ENCODE data around the gene SLC20A1.
A peak's percentile ranks its signal among the peaks of the same experiment; 100 is the strongest.

SLC20A1 gene

GRCh38 chr2:112623913-112624777 is 21.6 kb upstream of the SLC20A1 start:
- Histone ChIP-seq H3K36me3 (replicated peaks) (no peaks in the 10 kb centered on the region), H3K27me3 (replicated peaks) (no peaks in the 10 kb centered on the region), H3K4me3 (ENCODE audit: low read depth, low read length) (no peak overlapping the region), H3K27ac (peak overlapping the region; percentile 94)
- TF ChIP-seq, protein P1, sequence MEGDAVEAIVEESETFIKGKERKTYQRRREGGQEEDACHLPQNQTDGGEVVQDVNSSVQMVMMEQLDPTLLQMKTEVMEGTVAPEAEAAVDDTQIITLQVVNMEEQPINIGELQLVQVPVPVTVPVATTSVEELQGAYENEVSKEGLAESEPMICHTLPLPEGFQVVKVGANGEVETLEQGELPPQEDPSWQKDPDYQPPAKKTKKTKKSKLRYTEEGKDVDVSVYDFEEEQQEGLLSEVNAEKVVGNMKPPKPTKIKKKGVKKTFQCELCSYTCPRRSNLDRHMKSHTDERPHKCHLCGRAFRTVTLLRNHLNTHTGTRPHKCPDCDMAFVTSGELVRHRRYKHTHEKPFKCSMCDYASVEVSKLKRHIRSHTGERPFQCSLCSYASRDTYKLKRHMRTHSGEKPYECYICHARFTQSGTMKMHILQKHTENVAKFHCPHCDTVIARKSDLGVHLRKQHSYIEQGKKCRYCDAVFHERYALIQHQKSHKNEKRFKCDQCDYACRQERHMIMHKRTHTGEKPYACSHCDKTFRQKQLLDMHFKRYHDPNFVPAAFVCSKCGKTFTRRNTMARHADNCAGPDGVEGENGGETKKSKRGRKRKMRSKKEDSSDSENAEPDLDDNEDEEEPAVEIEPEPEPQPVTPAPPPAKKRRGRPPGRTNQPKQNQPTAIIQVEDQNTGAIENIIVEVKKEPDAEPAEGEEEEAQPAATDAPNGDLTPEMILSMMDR (IDR thresholded peaks at IDR 0.05; ENCODE audit: low read depth, low read length, missing control alignments) = no peak
- in situ Hi-C loops (cut with HindIII; ENCODE audit: low pct_ligation_motif_present, low sequenced_read_pairs) = no loop called here
- peak; percentile 80 for DNase-seq

DNA sequence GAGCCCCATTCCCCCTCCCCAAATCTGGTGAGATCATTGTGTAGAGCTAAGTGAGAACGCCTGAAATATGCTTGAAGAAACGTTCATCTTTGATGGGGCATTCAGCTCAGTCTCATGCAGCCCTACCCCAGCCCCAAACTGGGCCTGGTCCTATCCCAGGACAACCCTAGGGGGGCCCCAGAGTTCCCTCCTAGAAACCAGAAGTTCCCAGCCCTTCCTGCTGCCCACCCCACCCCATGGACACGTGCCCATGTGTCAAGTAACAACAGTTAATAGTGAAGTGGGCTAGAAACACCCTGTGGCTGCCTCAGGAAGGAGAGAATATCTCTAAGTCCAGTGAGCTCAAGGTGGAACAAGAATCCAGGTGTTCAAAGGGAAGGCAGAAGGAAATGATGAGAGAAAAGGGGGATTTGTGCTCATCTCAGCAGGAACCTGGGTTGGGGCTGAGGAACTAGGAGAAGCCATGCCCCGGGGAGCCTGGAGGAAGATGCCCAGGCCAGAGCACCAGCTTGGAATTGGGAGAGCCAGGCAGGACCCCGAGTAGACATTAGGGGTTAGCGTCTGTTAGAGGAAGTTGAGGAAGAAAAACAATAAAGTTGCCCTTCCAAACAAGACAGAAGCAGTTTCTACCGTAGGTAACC is 20.1 kb upstream of the SLC20A1 start:
- no peak for DNase-seq
- no peaks in the 10 kb centered on the region for H3K27me3 ChIP-seq (replicated peaks)
- no peaks in the 10 kb centered on the region for H3K36me3 ChIP-seq (replicated peaks)
- TF ChIP-seq, protein P1 (IDR thresholded peaks at IDR 0.05; ENCODE audit: low read depth, low read length, missing control alignments) = no peak
- in situ Hi-C loops (cut with HindIII; ENCODE audit: low pct_ligation_motif_present, low sequenced_read_pairs) = no loop called here
- no peak overlapping the region for H3K4me3 ChIP-seq (ENCODE audit: low read depth, low read length)
- H3K27ac ChIP-seq = peak overlapping the region; percentile 94

GRCh38 chr2:112626604-112627059 is 19.1 kb upstream of the SLC20A1 start:
- Histone ChIP-seq H3K27ac (peak overlapping the region; percentile 94), H3K4me3 (ENCODE audit: low read depth, low read length) (peak overlapping the region; percentile 10), H3K36me3 (replicated peaks) (no peaks in the 10 kb centered on the region), H3K27me3 (replicated peaks) (no peaks in the 10 kb centered on the region)
- in situ Hi-C loops (cut with HindIII; ENCODE audit: low pct_ligation_motif_present, low sequenced_read_pairs) = no loop called here
- no peak for DNase-seq
- TF ChIP-seq, protein P1 (IDR thresholded peaks at IDR 0.05; ENCODE audit: low read depth, low read length, missing control alignments) = peak; percentile 97

- H3K4me3 ChIP-seq (ENCODE audit: low read depth, low read length) = peak overlapping the region; percentile 10
- TF ChIP-seq, protein P1 (IDR thresholded peaks at IDR 0.05; ENCODE audit: low read depth, low read length, missing control alignments) = no peak
- no peaks in the 10 kb centered on the region for H3K27me3 ChIP-seq (replicated peaks)
- in situ Hi-C loops (cut with HindIII; ENCODE audit: low pct_ligation_motif_present, low sequenced_read_pairs) = no loop called here
- H3K36me3 ChIP-seq (replicated peaks) = no peaks in the 10 kb centered on the region
- H3K27ac ChIP-seq = peak overlapping the region; percentile 94
- peak; percentile 95 for DNase-seq
Measured at GRCh38 chr2:112627060-112628040, 18.4 kb upstream of the SLC20A1 start.

- Histone ChIP-seq H3K4me3 (ENCODE audit: low read depth, low read length) (no peak overlapping the region), H3K27ac (peak overlapping the region; percentile 51), H3K27me3 (replicated peaks) (no peaks in the 10 kb centered on the region), H3K36me3 (replicated peaks) (no peaks in the 10 kb centered on the region)
- DNase-seq = no peak
- in situ Hi-C loops (cut with HindIII; ENCODE audit: low pct_ligation_motif_present, low sequenced_read_pairs) = no loop called here
- TF ChIP-seq, protein P1 (IDR thresholded peaks at IDR 0.05; ENCODE audit: low read depth, low read length, missing control alignments) = no peak
Measured at GRCh38 chr2:112629224-112629623, 16.5 kb upstream of the SLC20A1 start.
